GM19240 (cell line): ENCODE measurements around the gene ZFAND5.
A peak's percentile ranks its signal among the peaks of the same experiment; 100 is the strongest.

Experiments used
- DNase-seq: peaks from one replicate; pipeline ENCODE4 v3.0.0; 2011; ENCODE audit warnings: low spot score; ENCODE audit not compliant: insufficient read length

The ZFAND5 gene

DNA sequence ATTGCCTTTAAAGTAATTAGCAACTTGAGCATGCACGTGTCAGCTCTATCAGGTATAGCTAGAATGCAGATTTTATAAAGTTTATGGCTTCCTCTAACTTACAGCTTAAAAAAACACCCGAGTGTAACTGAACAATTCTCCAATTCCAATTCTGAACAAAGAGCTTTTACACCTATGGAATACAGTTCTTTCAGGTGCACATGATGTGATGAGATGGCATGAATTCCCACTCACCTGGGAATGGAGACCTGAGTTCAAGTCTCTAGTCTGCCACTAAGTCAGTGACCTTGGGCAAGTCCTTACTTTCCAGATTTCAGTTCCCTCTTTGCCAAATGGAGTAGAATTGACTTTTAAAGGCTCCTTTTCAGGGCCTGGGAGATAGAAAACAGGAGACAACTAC lies 1.8 kb downstream of the ZFAND5 start:
- no peak for DNase-seq

DNA sequence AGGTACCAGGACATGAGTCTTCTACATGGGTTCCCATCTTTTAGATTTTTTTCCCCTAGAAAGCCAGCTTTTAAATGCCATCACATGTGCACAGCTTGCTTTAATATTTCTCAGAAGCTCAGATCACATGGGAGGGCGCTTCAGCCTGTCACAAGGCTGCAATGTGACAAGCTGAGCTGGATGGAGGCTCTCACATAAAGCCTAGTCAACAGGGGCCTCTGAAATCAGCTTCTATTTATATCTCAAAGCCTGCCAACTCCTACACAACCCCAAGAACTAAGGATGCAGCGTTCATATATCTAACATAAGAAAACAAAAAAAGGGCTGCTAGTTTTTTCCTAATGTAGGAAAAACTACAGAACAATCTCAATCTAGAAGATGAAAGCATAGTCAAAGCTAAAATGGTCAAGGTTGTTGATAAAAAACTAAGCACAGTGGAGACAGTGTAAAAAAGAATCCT lies 2.3 kb downstream of the ZFAND5 start:
- DNase-seq: peak; percentile 29

DNA sequence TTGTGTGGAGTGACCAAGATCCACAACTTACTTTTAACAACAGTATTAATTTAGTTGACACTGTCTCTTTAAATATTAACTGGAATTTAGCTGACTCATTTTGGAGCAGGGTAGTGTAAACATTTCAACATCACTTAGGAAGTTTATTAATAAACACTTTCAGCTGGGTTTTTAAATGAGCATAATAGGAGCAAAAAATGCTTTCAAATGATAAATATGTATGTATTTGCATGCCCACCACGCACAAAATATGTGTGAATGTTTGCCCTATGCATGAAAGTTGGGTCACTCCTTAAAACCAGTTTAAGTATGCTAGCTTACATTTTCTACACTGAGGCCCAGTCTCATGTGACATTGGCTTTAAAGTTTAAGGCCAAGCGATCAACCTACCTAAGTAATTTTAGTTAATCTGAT lies 2.9 kb downstream of the ZFAND5 start:
- no peak for DNase-seq

DNA sequence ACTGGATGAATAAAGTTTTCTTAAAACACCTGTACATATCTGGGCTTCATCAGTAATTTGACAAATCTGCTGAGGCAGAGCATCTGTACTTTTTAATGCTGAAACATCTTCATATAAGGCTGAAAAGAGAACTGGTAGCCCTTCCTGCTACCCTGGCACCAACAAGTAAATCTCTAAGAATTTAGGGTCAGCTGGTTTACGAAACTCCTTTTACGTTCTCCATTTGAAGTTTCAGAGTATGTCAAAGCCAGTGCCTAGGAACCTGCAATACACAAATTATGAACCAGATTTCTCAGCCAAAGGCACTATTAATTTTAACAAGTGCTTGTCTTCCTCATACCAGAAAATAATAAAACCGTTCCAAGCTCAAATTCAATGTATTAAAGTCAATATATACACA lies 3.8 kb downstream of the ZFAND5 start:
- no peak for DNase-seq

DNA sequence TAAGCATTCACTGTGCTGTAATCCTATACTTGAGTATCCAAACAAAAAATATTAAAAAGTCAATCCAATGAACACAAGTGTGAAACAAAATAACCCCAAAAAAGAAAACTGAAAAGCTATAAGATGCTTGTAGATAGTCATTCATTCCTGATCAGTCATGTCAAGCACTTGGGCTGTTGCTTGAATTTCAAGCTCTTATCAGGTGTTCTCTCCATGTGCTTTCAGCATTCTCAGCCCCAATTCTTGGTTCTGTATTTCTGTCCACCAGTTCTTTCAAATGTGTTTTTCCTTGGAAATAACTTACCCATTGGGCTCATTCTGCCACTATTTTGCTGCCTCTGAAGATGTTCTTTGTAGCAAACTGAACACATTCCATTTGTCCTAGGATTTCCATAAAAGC lies 4.7 kb downstream of the ZFAND5 start:
- no peak for DNase-seq

DNA sequence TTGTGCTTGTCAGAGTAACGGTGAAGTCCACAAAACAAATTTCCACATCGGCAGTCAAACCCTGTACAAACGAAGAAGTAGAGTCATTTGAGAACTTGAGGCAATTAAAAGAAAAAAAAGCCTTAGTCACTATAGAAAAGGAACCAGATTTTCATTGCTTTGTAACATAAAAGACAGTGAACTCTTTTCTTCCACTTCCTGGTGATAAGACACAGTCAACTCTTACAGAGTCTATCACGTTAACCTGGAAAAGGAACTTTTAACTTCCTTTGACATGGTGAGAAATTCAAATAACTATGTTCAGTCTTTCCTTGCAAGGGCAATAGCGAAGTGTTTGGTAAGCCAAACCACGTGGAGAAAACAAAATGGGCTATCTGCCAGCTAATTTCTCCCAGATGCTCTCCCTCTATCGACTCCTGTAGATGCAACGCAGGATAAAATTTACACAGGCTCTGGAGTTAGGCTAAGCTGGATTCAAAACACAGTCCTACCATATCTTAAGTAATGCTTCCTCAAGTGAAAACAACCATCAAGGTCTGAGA lies 8.9 kb downstream of the ZFAND5 start:
- no peak for DNase-seq

DNA sequence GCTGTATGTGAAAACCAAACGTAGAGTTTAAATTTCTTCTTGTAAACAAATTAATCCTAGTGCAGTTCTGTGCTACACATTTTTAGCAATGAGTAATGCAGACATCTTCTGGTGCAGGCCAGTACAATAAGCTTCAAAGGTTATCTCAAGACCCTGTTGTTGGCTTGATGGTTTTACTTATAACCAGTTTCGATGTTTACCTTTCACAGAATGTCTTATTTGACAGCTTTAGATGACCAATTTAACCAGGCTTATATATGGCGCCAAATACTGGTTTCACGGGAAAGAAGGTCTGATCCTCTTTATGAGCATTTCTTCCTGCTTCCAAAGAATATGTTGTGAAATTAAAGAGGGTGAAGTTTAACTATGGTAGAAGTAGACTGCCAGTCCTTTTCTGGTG lies 9.9 kb downstream of the ZFAND5 start:
- no peak for DNase-seq

DNA sequence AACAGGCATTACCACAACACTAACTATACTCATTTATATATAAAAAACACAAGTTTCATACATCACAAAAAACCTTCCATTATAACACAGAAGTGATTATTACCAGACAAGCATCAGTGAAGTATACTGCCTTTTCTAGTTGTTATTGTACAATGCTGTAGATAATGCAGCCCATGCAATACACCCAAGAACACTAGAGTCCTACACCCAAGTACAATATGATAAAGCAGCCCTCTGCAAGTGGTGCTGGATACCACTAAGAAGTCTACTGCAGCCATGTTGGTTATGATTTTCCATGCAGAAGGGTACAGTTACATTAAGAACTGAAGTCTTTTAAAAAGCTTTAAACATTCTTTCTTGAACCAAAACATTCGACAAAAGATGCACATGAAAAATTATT lies 10.3 kb downstream of the ZFAND5 start:
- no peak for DNase-seq

DNA sequence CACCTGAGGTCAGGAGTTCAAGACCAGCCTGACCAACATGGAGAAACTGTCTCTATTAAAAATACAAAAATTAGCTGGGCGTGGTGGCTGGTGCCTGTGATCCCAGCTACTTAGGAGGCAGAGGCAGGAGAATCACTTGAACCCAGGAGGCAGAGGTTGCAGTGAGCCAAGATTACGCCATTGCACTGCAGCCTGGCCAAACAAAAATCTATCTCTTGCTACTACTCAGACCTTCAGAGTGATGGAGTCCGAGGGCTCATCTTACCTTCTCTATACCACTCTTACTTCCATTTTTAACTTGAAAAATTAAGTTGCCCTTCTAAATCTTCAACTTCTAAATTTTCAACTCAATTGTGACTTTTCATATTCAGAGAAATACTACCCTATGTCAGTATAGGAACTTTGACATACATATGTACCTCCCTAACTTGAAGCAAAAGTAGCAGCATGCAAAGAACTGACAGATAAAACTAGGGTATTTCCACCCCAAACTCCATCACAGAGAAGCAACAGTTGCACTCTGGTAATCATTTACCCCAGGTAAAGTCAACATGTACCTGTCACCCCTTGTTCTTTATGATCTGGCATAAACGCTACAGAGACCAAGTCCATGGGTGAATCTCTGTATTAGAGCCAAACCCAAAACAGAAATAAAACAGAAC lies 11.4 kb downstream of the ZFAND5 start:
- DNase-seq: no peak

DNA sequence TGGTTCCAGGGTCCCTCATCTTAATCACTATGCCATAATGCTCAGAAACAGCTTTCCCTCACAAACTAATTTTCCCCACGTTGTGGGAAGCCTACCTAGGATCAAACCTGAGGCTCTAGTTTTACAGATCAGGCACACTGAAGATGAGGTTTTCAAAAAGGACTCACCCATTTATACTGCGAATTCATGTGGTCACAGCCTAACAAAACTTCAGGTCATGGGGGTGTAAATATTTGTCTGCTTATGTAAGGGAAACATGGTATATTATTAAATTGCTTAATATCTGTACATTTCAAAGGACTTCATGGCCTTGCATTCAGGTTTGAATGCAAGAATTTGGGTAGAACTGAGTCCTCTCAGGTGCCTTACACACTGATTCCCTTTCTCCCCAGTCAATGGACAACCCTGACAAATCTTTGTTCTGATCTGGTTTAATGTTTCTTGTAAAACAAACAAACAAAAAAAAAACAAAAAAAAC lies 12.1 kb downstream of the ZFAND5 start:
- no peak for DNase-seq

DNA sequence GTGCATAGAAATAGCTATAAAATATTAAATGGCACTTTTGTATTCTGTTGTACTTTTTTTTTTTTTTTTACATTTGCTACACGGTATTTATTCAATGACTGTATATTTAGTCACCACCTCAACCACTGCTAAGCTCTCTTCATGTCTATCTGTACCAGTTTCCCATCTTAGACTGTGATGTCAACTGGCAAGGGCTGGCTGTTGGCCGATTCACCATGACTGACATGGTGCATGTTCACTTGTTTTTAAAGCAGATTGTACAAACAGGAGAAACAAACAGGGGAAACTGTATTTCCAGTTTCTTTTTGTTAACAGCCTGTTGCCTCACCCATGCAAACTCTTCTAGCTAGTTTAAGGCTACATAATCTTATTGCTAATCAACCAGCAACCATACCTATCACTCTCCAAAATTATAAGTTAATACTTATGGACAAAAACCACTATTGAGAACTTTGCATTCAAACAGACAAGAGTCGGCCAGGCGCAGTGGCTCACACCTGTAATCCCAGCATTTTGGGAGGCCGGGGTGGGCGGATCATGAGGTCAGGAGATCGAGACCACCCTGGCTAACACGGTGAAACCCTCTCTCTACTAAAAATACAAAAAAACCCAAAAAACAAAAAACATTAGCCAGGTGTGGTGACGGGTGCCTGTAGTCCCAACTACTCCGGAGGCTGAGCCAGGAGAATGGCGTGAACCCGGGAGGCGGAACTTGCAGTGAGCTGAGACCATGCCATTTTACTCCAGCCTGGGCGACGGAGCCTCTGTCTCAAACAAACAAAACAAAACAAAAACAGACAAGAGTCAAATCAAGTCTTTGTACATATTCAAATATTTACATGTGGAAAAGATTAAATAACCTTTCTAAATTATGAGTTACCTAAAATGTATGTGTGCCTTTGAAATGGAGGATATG lies 13.2 kb downstream of the ZFAND5 start:
- DNase-seq: no peak

DNA sequence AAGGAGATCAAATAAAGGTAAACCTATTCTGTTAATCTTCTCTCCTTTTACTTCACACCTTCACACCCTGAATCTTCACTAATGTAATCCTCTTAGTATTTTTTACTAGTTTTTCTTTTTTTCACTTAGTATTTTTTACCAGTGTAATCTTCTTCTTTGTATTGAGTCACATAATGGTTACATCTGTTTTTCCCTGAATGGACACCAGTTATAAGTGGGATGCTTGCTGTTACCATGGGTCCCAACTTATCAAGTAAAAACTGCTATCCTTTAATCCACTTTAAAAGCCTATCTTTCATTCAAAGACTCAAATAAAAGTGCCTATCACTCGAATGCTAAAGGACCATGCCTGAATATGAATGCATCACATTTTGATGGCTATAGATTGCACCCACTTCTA lies 15.1 kb downstream of the ZFAND5 start:
- DNase-seq: no peak

DNA sequence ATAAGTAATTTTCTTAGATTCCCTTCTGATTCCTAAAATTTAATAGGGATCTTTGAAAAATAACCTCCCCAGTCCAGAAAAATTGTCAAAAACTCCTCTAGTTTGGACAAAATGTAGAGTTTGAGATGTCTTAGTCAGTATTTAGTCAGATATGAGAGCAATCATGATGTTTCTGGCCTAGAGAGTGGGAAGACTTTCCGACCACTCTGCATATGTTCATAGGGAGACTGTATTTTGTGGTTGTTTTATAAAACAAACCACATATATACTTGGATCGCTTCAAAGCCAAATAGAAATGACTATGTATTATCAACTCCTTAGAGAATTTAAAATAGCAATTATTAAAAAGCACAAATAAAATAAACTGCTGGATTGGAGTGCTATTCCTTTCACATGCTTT lies 15.8 kb downstream of the ZFAND5 start:
- no peak for DNase-seq

DNA sequence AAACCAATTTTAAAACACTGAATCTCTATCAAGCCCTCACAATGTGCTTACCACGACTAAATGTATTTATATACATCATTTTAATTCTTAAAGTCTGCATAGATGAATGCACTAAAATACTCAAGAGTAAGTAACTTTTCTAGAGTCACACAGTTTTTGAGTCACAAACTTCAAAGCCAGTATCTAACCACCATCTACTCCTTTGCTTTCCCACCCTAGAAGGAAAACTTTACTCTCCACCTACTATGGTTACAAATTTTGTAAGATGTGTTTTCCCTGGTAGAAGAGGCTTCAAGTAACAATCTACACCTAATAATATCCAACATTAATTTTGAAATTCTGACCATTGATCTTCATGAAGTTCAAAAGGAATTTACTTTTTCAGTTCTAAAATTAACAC lies 18.7 kb downstream of the ZFAND5 start:
- DNase-seq: no peak

DNA sequence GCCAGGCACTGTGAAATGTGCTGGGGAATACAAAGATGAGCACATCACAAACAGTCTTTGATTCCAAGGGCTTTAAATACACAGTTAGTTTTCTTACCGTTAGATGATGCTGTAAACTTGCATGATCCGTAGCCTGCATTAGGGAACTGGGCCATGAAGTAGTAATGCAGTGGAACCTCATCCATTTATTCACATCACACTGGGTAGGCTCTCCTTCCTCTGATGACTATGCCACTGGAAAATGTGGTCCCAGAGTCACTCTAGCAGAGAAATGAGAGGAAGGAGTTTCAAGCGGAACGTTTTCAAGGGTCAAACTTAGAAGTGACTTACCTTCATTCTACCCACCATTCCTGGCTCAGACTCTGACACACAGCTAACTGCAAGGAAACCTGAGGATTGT lies 26.4 kb downstream of the ZFAND5 start:
- DNase-seq: no peak

DNA sequence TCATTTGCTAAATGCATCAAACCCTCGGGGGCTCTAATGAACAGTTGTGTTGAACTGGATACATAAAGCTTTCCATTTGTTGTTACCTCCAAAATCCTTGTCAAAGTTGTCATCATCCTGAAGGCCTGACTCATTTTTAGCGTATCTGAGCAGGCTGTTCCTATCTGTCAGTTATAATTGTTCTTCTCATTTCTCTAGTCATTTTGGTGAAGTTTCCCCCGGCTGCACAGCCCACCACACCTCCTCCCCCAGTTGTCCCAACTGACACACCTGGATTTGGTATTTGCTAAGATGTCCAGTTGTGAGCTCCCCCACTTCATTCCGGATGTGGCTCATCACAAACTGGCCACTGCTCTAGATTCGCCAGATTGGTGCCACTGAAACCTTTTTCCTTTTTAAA lies 27.7 kb downstream of the ZFAND5 start:
- no peak for DNase-seq

DNA sequence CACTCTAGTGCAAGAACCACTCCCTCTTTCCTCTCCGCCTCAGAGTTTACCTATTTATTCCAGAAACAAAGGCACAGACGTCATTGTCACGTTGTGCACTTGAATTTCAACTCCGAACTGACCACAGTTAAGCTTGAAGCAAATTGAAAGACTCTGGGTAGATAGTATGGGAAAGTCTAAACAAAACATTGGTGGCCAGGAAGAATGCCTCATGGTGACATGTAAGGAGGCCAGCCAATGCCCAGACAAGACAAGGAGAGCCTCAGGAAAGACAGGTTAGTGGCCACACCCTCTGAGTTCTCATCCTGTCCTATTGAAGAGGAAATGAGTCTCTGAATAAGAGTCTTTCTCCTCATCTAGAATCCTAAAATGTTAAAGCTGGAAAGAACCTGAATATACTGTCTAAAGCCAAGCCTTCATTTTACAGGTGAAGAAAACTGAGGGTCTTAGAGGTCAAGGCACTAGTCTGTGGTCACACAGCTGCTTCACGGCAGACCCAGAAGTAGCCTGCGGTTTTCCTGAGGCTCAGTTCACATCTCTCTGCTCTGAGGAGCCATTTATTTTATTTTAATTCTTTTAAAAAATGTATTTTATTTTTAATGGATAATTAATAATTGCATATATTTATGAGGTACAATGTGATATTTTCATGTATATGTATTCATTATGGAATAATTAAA lies 30.2 kb downstream of the ZFAND5 start:
- no peak for DNase-seq

DNA sequence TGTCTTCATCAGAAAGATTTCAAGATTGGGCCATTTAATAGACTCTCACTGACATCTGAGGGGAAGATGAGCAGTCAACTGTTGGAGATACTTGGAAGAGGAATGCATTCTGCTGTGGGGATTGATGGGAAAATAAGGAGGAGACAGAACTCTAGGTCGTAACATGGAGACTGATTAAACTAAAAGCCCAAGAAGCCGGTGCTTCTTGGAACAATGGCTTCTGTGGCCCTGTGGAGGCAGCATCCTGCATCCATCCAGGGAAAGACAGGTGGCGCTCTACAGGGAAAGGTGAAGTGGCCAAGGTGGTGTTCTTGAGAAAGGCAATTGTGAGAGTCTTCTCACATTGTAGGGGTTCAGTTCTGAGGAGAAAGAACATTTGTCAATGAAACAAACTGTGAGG lies 31.3 kb downstream of the ZFAND5 start:
- no peak for DNase-seq

DNA sequence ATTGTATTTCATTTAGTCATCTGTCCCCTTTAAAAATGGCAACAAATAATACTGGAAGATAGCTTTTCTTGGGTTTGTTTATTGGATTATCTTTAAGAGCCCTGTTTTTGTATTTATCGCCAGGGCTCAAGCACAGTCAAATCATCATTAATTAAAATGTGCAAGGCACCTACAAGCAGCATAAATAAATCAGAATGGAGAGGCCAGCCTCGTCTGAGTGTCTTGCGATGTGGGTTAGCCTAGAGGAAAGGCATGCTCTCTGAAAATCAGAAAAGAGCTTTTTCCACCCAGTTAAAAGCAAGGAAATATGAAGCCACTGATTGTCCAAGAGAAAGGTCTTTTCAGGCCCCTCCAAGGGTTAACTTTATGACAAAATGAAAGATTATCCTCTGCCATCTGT lies 31.8 kb downstream of the ZFAND5 start:
- DNase-seq: no peak

DNA sequence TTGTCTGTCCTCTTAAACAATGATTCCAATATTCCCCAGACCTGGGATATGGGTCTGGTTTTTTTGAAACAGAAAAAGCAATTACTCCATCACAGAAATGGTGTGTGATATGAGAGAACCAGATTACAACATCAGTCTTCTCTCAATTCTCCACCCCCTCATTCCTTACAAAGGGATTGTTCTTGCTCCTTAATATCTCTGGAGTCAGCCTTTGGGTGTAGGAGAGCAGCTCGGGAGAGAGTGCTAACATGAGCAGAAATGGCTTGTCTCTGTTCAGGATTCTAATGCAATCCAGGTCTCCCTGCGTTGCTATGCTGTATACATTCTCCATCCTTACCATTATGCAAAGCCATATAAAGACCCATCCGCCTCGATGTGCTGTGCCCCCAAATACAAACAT lies 32.7 kb downstream of the ZFAND5 start:
- DNase-seq: no peak

DNA sequence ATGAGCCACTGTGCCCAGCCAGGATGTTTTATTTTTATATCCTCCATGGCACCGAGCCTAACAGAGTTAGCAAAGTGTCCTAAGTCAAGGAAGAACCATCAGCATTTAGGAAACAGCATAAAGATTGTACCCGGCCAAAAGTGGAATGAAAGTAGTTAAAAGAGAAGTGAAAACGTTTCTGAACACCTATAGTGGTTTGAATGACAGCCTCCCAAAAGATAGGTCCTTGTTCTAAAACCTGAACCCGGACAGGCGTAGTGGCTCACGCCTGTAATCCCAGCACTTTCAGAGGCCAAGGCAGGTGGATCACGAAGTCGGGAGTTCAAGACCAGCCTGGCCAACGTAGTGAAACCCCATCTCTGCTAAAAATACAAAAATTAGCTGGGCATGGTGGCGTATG lies 37.4 kb downstream of the ZFAND5 start:
- no peak for DNase-seq

DNA sequence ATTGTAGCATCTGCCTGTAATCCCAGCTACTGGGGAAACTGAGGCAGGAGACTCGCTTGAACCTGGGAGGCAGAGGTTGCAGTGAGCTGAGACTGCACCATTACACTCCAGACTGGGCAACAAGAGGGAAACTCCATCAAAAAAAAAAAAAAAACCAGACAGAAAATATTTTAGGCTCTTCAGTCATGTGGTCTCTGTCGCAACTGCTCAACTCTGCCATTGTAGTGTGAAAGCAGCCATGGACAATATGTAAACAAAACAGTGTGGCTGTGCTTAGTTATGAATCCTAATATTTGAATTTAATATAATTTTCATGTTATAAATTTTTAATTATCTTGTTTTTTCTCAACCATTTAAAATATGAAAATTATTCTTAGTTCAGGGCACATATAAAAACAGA lies 38.4 kb downstream of the ZFAND5 start:
- no peak for DNase-seq
